ENCODE data around the gene THSD4. TPM values are rescaled to one million over a fixed set of nuclear protein-coding genes. Genes with fewer than 3 reads are reported as not detected.

THSD4 gene
- total RNA-seq, 1 donor from 2014 or later: 1.4 TPM

DNA sequence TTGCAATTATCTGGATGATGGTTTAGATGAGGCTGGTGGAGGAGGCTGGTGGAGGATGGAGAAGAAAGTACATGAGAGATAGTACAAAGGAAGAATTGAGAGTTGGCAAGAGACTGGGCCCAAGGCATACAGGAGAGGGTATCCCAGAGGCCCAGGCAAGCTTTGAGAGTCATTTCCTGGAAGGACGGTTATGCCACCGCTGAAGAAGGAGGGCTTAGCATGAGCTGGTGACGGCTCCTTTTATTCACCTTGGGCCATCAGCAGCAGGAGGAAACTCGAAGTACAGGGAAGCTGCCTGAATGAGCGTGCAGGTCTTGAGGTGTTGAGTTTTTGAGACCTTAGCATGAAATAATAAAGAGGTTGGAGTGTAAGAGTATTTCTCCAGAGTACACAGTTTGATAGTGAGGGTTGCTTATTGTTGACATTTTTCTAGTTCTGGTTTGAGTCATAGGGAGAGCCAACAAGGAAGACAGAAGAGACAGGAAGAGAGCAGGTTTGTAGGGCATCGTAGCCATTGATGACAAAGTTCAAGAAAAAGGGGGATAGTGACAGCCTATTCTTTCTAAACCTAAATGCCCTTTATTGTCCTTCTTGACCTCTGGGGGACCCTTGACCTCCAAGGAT is 13.8 kb downstream of the THSD4 start:
- TF ChIP-seq, protein P1, sequence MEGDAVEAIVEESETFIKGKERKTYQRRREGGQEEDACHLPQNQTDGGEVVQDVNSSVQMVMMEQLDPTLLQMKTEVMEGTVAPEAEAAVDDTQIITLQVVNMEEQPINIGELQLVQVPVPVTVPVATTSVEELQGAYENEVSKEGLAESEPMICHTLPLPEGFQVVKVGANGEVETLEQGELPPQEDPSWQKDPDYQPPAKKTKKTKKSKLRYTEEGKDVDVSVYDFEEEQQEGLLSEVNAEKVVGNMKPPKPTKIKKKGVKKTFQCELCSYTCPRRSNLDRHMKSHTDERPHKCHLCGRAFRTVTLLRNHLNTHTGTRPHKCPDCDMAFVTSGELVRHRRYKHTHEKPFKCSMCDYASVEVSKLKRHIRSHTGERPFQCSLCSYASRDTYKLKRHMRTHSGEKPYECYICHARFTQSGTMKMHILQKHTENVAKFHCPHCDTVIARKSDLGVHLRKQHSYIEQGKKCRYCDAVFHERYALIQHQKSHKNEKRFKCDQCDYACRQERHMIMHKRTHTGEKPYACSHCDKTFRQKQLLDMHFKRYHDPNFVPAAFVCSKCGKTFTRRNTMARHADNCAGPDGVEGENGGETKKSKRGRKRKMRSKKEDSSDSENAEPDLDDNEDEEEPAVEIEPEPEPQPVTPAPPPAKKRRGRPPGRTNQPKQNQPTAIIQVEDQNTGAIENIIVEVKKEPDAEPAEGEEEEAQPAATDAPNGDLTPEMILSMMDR (conservative IDR thresholded peaks at IDR 0.05): no peak
- Mint-ChIP-seq H3K27me3 (ENCODE audit: low read depth) (peaks cover 2% of the 10 kb centered on the region), H3K27ac (ENCODE audit: unreplicated experiment) (no peak overlapping the region), H3K4me3 (no peak overlapping the region), H3K4me1 (peaks cover 20% of the 10 kb centered on the region), H3K36me3 (ENCODE audit: low read depth) (peaks cover 3% of the 10 kb centered on the region), H3K9me3 (peaks cover 3% of the 10 kb centered on the region)
- DNase-seq (ENCODE audit: low read depth, low spot score): no peak

DNA sequence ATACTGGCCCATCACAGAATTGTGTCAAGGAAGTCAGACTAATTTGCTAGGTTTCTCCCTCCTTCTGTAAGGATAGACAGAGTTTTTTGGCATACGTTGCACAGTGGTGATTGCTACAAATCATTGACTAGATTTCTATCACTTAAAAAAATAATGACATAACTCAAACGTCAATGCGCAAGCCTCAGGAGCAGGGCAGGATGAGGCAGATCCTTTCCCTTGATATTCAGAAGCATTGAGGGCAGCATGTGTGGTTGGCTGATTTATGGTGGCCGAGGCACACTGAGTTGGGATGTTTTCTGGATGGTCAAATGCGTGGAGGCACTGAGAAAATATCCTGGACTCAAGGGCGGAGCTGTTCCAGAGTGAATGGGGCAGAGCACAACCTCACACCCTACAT is 14.4 kb downstream of the THSD4 start:
- Mint-ChIP-seq H3K4me1 (peaks cover 24% of the 10 kb centered on the region), H3K9me3 (peaks cover 3% of the 10 kb centered on the region), H3K27ac (ENCODE audit: unreplicated experiment) (no peak overlapping the region), H3K4me3 (no peak overlapping the region), H3K36me3 (ENCODE audit: low read depth) (peaks cover 3% of the 10 kb centered on the region), H3K27me3 (ENCODE audit: low read depth) (peaks cover 2% of the 10 kb centered on the region)
- no peak for DNase-seq (ENCODE audit: low read depth, low spot score)
- TF ChIP-seq, protein P1 (conservative IDR thresholded peaks at IDR 0.05): no peak

DNA sequence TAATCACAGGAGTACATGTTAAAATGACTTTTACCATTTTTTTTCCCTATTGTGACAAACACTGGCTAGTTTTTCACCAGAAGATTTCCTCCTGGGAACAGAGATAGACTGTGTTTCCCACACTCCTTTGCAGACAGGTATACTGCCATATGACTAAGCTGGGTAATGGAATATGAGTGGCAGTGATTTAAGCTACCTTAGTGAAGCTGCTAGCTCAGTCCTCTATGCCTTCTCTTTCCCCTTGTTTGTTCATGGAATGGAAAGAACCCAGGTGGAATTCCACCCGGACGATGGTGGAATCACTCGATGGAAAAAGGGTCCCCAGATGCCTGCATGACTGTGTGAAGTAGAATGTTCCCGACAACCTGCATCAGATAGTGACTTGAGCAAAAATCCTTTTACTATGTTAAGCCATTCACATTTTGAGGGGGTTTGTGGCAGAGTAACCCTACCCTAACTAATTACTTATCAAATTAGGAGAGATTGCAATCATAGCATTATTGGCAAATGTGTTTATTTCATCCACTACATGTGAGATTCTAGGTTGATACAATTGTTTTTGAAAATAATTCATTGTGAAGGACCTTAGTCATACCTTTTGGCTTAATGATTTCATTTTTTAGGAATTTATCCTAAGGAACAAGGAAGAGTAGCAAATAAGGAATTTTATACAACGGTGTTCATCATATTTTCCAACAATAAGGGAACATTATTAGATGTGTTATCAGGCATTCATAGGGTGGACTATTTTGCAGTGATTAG is 16.5 kb downstream of the THSD4 start:
- H3K9me3 Mint-ChIP-seq: peaks cover 3% of the 10 kb centered on the region
- TF ChIP-seq, protein P1 (conservative IDR thresholded peaks at IDR 0.05): no peak
- DNase-seq (ENCODE audit: low read depth, low spot score): no peak
- H3K4me3 Mint-ChIP-seq: no peak overlapping the region
- H3K4me1 Mint-ChIP-seq: peaks cover 24% of the 10 kb centered on the region
- peaks cover 3% of the 10 kb centered on the region for H3K36me3 Mint-ChIP-seq (ENCODE audit: low read depth)
- no peak overlapping the region for H3K27ac Mint-ChIP-seq (ENCODE audit: unreplicated experiment)
- peaks cover 2% of the 10 kb centered on the region for H3K27me3 Mint-ChIP-seq (ENCODE audit: low read depth)

DNA sequence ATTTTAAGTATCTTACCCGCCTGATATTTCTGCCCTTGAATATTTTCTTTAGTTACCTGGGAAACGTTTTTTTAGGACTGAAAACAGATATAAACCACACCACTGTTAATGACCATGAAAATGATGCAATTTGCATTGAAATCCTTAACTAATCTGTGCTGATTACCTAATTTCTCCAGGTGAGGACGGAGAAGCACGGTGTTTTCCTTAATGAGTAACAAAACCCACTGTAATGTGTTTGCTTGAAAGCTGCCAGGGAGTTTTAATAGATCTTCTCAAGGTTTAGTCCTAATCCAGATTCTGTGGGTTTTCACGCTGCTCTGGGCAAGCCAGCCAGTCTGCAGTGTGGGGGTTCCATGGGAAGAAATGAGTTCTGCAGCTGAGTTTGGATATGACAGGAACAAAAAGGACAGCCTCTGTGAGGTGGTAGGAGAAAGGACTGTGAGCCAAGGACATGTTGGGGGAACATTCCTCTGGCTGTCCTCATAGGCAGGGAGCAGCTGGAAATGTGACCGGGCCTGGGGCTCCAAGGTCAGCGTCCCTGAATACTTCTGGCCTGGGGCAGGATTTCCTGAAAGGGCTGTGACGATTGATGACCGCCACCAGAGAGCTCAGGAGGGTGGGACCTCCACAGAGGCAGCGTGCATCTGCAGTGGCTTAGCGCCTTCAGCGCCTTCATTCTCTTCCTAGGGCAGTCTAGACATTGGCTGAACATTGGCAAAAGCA is 18.6 kb downstream of the THSD4 start:
- Mint-ChIP-seq H3K27me3 (ENCODE audit: low read depth) (peaks cover 2% of the 10 kb centered on the region), H3K4me1 (peaks cover 20% of the 10 kb centered on the region), H3K27ac (ENCODE audit: unreplicated experiment) (no peak overlapping the region), H3K4me3 (no peak overlapping the region), H3K9me3 (peaks cover 2% of the 10 kb centered on the region), H3K36me3 (ENCODE audit: low read depth) (no peaks in the 10 kb centered on the region)
- TF ChIP-seq, protein P1 (conservative IDR thresholded peaks at IDR 0.05): no peak
- no peak for DNase-seq (ENCODE audit: low read depth, low spot score)

DNA sequence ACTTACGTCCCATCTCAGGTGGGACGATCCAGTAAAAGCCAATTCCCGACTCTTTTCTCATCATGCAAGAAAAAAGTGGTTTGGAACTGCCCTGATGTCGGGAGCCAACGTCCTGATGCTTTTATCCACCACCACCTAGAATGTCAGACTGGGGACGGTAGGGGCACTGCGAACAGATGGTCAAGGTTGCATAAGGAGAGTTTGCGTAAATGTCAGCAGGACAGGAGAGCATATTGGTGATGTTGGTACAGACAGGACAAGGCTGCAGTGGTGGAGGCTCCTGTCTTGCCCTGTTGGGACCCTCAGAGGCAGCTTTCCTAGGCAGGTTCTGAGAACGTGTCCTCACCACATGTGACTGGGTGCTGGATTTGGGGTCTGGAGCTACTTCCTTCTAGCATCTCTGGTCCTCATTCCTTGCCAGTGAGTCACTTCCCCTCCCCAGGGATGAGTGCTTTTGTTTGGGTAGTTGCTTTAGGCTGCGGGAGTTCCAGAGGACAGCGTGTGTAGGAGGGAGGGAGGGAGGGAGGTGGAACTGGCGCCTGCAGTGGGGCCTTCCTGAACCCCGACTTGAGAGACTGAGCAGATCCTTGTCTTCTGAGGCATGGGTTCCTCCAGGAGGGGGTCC is 21.0 kb downstream of the THSD4 start:
- TF ChIP-seq, protein P1 (conservative IDR thresholded peaks at IDR 0.05): no peak
- Mint-ChIP-seq H3K27me3 (ENCODE audit: low read depth) (peaks cover 2% of the 10 kb centered on the region), H3K9me3 (peaks cover 2% of the 10 kb centered on the region), H3K36me3 (ENCODE audit: low read depth) (no peaks in the 10 kb centered on the region), H3K4me1 (peaks cover 17% of the 10 kb centered on the region), H3K27ac (ENCODE audit: unreplicated experiment) (no peak overlapping the region), H3K4me3 (no peak overlapping the region)
- no peak for DNase-seq (ENCODE audit: low read depth, low spot score)
